Smooth muscle cell (in vitro differentiated cells): ENCODE measurements around the gene NCAN. TPM values are rescaled to one million over a fixed set of nuclear protein-coding genes. Genes with fewer than 3 reads are reported as not detected.

ENCODE experiments used
- DNase-seq: peaks from one replicate; lab custom pipeline; 2025; ENCODE audit not compliant: unreplicated experiment; lab: John Stamatoyannopoulos, UW
- H2AFZ ChIP-seq: fragments of 200-600 bp; sonication (generic); 2 replicates; pipeline ENCODE4 v1.6.0; 2016; ENCODE audit warnings: antibody characterized with exemption, low read depth, mild to moderate bottlenecking
- H3F3A ChIP-seq: fragments of 200-600 bp; sonication (generic); 2 replicates; pipeline ENCODE4 v1.6.0; 2017; ENCODE audit warnings: antibody characterized with exemption, low read depth
- H3K27ac ChIP-seq: fragments of 200-600 bp; sonication (generic); 2 replicates; pipeline ENCODE4 v1.5.1; 2016; ENCODE audit warnings: low read depth, mild to moderate bottlenecking
- H3K27me3 ChIP-seq: fragments of 200-600 bp; sonication (generic); 2 replicates; pipeline ENCODE4 v1.6.1; 2016; ENCODE audit warnings: low read depth, mild to moderate bottlenecking
- H3K36me3 ChIP-seq: fragments of 200-600 bp; sonication (generic); 2 replicates; pipeline ENCODE4 v1.5.1; 2016; ENCODE audit warnings: low read depth
- H3K4me1 ChIP-seq: fragments of 200-600 bp; sonication (generic); 2 replicates; pipeline ENCODE4 v1.5.1; 2016; ENCODE audit warnings: low read depth
- H3K4me2 ChIP-seq: fragments of 200-600 bp; sonication (generic); 2 replicates; pipeline ENCODE4 v1.6.0; 2016; ENCODE audit warnings: mild to moderate bottlenecking
- H3K4me3 ChIP-seq: fragments of 200-600 bp; sonication (generic); 2 replicates; pipeline ENCODE4 v1.5.1; 2016; ENCODE audit warnings: mild to moderate bottlenecking
- H3K79me2 ChIP-seq: fragments of 200-600 bp; sonication (generic); 2 replicates; pipeline ENCODE4 v1.6.0; 2016; ENCODE audit warnings: low read depth, mild to moderate bottlenecking
- H3K9ac ChIP-seq: fragments of 200-600 bp; sonication (generic); 2 replicates; pipeline ENCODE4 v1.6.0; 2016; ENCODE audit warnings: low read depth
- H3K9me3 ChIP-seq: fragments of 200-600 bp; sonication (generic); replicated peaks from 2 replicates; pipeline ENCODE4 v1.5.1; 2016; ENCODE audit warnings: low read depth
- H4K20me1 ChIP-seq: fragments of 200-600 bp; sonication (generic); 2 replicates; pipeline ENCODE4 v1.6.0; 2016; ENCODE audit warnings: low read depth
- WGBS: methylation state at CpG from one replicate; pipeline ENCODE4 v1.1.7; 2016; ENCODE audit warnings: low lambda C conversion rate; 5-methylcytosine and 5-hydroxymethylcytosine counted together
- polyA plus RNA-seq: library from polyadenylated mRNA; unstranded; fragments of >200 nt; fragmentation: Nextera tagmentation; extraction: Ambion mirVana; gene quantifications from 2 replicates; pipeline ENCODE4 v1.2.1, GENCODE V29; 2016
- total RNA-seq: library from RNA; depleted of rRNA; stranded (reverse); fragments of >200 nt; gene quantifications from 2 replicates; pipeline ENCODE4 v1.2.3, GENCODE V29; 2014
- TF ChIP-seq, protein P1 (sequence below): fragments of 200-600 bp; sonication (generic); IDR thresholded peaks from 2 replicates; pipeline ENCODE4 v1.5.1; 2017; ENCODE audit warnings: borderline replicate concordance, mild to moderate bottlenecking, antibody characterized with exemption; ENCODE audit not compliant: insufficient read depth, poor library complexity, severe bottlenecking

Gene NCAN
- total and polyA plus RNA-seq, 2 experiments from 2014 or later = not detected

DNA sequence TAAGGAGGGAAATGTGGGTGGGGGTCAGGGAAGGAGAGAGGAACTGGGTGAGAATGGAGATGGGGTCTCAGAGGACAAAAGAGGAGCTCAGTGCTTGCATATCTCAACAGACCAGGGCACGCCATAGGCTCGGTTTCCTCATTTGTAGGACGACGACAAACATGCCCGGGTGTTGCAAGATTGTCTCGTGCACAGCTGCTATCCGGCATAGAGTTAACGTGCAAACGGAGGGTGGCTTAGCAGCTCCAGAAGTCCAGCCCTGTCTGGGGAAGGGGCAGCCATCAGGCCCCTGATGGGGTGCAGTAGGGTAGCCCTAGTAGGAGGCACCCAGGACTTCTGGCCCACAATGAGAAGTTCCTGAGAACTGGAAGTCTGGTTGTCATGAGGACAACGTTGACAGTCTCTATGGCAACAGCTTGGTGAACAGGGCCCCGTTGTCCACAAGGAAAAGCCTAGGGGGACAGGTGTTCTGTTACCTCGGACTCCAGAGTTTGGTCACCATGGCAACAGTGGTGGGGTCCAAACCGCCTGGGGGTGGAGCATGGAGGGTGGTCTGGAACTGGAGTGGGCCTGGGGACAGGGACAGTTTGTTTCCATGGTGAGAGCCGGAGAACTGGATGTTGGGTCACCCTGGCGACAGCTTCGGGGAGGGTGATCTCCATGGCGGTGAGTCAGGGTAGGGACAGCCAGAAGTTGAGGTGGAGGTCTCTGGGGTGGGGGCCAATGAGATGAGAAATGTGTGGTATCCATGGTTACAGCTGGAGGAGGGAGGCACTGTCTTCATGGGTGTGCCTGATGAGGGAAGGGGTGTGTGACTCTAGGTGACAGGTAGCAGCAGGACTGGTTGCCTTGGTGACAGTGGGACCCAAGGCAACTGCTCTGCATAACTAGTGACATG, 44.6 kb downstream of the NCAN start:
- Histone ChIP-seq H2AFZ (no peak overlapping the region), H3K4me2 (no peak overlapping the region)
- 78% methylated on average over 17 of the region's 17 CpGs for WGBS

DNA sequence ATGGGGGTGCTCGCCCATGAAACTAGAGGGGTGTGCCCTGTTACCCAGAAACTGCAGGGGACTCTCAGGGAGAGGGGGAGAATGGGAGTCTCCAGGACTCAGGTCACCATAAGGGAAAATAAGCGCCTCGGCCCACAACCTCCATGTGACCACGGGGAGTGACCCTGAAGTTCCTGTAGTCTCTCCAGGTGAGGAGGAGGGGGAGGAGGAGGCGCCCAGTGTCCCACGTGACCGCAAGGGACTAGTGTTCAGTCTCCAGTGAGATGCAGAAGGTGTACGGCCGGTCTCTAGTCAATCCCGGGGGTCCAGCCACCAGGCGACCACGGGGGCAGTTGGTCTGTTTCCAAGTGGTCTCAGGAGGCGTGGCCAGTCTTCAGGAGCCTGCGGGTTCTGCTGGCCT, 45.4 kb downstream of the NCAN start:
- Histone ChIP-seq H3K27ac (no peak overlapping the region), H3K9ac (no peak overlapping the region), H3K4me2 (no peak overlapping the region), H3K27me3 (peaks cover 40% of the 10 kb centered on the region), H4K20me1 (no peaks in the 10 kb centered on the region), H3K9me3 (no peaks in the 10 kb centered on the region), H2AFZ (no peak overlapping the region), H3K79me2 (no peaks in the 10 kb centered on the region), H3F3A (no peaks in the 10 kb centered on the region), H3K4me3 (no peak overlapping the region), H3K4me1 (peaks cover 3% of the 10 kb centered on the region), H3K36me3 (no peaks in the 10 kb centered on the region)
- 91% methylated on average over 14 of the region's 14 CpGs for WGBS
- DNase-seq = no peak
- TF ChIP-seq, protein P1, sequence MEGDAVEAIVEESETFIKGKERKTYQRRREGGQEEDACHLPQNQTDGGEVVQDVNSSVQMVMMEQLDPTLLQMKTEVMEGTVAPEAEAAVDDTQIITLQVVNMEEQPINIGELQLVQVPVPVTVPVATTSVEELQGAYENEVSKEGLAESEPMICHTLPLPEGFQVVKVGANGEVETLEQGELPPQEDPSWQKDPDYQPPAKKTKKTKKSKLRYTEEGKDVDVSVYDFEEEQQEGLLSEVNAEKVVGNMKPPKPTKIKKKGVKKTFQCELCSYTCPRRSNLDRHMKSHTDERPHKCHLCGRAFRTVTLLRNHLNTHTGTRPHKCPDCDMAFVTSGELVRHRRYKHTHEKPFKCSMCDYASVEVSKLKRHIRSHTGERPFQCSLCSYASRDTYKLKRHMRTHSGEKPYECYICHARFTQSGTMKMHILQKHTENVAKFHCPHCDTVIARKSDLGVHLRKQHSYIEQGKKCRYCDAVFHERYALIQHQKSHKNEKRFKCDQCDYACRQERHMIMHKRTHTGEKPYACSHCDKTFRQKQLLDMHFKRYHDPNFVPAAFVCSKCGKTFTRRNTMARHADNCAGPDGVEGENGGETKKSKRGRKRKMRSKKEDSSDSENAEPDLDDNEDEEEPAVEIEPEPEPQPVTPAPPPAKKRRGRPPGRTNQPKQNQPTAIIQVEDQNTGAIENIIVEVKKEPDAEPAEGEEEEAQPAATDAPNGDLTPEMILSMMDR = no peak

More for the DNA sequence above, 44.6 kb downstream of the NCAN start:
- H3K79me2 ChIP-seq = no peaks in the 10 kb centered on the region
- H3K9ac ChIP-seq = no peak overlapping the region
- H4K20me1 ChIP-seq = no peaks in the 10 kb centered on the region
- TF ChIP-seq, protein P1 = no peak
- no peaks in the 10 kb centered on the region for H3K36me3 ChIP-seq
- H3K27ac ChIP-seq = no peak overlapping the region
- H3K4me1 ChIP-seq = no peaks in the 10 kb centered on the region
- H3K27me3 ChIP-seq = peaks cover 40% of the 10 kb centered on the region
- no peaks in the 10 kb centered on the region for H3F3A ChIP-seq
- H3K4me3 ChIP-seq = no peak overlapping the region
- no peak for DNase-seq
- no peaks in the 10 kb centered on the region for H3K9me3 ChIP-seq

DNA sequence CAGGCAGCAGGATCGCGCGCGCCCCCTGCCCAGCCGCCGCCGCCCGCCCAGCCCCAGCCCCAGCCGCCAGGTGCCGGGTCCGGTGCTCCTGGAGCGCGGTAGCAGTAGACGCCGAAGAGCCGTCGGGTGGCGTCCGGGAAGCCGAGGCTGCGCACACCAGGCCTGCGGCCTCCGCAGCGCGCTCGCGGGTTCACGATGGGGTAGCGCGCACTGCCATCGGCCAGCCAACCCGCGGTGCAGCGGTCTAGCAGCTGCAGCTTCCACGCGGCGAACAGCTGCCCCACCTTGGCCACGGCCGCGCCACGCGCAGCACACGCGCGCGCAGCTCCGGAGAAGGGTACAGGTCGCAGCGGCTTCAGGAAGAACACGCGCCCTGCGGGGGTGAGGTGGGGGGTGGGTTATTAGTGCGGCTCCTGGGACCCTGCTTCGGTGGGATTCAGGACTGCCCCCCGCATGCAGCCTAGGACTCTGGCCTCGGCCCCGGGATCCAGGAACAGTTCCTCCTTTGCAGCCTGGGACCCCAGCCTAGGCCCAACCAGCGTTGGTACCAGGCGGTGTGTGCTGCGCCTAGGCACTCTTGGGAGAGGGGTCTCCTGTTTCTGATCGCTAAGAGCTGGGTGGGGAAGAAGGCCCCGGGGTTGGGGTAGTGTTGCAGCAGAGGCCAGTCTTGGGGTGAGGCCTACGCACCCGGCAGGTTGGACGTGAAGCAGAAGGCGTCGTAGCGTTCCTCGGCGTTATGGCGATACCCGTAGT, 46.3 kb downstream of the NCAN start:
- TF ChIP-seq, protein P1 = no peak
- Histone ChIP-seq H3K27ac (no peak overlapping the region), H3K27me3 (peaks cover 40% of the 10 kb centered on the region), H3K9ac (no peak overlapping the region), H3K4me2 (no peak overlapping the region), H3K4me3 (no peak overlapping the region), H3K36me3 (no peaks in the 10 kb centered on the region), H3K4me1 (peaks cover 3% of the 10 kb centered on the region), H3K79me2 (no peaks in the 10 kb centered on the region), H3F3A (no peaks in the 10 kb centered on the region), H4K20me1 (no peaks in the 10 kb centered on the region), H3K9me3 (no peaks in the 10 kb centered on the region), H2AFZ (no peak overlapping the region)
- whole genome bisulfite sequencing = 97% methylated on average over 51 of the region's 72 CpGs
- no peak for DNase-seq
